Measurements from ENCODE around the gene RFC3.
"Not testable (repeated sequence)": the region's sequence is repeated elsewhere in the genome, so short reads cannot be mapped to it uniquely, and the experiment has no call there.

The RFC3 gene

GRCh38 chr13:33817901-33818706 is at the start of gene RFC3:
Gene RFC3 (plus strand): TSS chr13:33818149. CDS start chr13:33818179, 30 bp downstream.
- Mint-ChIP-seq H3K4me1 (peaks cover 5% of the 10 kb centered on the region), H3K36me3 (peaks cover 42% of the 10 kb centered on the region), H3K9me3 (no peaks in the 10 kb centered on the region), H3K27ac (peak within 1 kb of the TSS; percentile 98), H3K4me3 (peak within 1 kb of the TSS; percentile 97)
- DNase-seq (ENCODE audit: low spot score in 2 of 2) (peak; percentile 82 to 92), ATAC-seq (peak; percentile 98)

GRCh38 chr13:33771296-33771695 is 46.7 kb upstream of the RFC3 start:
- Mint-ChIP-seq H3K36me3 (no peaks in the 10 kb centered on the region), H3K9me3 (no peaks in the 10 kb centered on the region), H3K27ac (no peak overlapping the region), H3K4me3 (no peak overlapping the region), H3K4me1 (no peaks in the 10 kb centered on the region)
- no peak for DNase-seq (ENCODE audit: low spot score in 2 of 2)
- ATAC-seq: no peak

- H3K9me3 Mint-ChIP-seq: no peaks in the 10 kb centered on the region
- H3K4me1 Mint-ChIP-seq: no peaks in the 10 kb centered on the region
- no peak overlapping the region for H3K4me3 Mint-ChIP-seq
- ATAC-seq (no peak), DNase-seq (ENCODE audit: low spot score in 2 of 2) (no peak)
- H3K36me3 Mint-ChIP-seq: no peaks in the 10 kb centered on the region
- no peak overlapping the region for H3K27ac Mint-ChIP-seq
These were observed 44.0 kb upstream of the RFC3 start for GRCh38 chr13:33773790-33774462.

- Mint-ChIP-seq H3K4me3 (no peak overlapping the region), H3K27ac (no peak overlapping the region), H3K36me3 (no peaks in the 10 kb centered on the region), H3K4me1 (no peaks in the 10 kb centered on the region), H3K9me3 (no peaks in the 10 kb centered on the region)
- ATAC-seq (no peak), DNase-seq (ENCODE audit: low spot score in 2 of 2) (no peak)
These were observed 42.4 kb upstream of the RFC3 start for GRCh38 chr13:33775339-33776108.

- ATAC-seq: no peak
- Mint-ChIP-seq H3K27ac (no peak overlapping the region), H3K4me1 (no peaks in the 10 kb centered on the region), H3K9me3 (no peaks in the 10 kb centered on the region), H3K36me3 (no peaks in the 10 kb centered on the region), H3K4me3 (no peak overlapping the region)
- DNase-seq (ENCODE audit: low spot score in 2 of 2): no peak
These were observed 41.6 kb upstream of the RFC3 start for GRCh38 chr13:33776239-33776881.

GRCh38 chr13:33782631-33783030 is 35.3 kb upstream of the RFC3 start:
- no peak overlapping the region for H3K4me3 Mint-ChIP-seq
- no peaks in the 10 kb centered on the region for H3K9me3 Mint-ChIP-seq
- DNase-seq (ENCODE audit: low spot score in 2 of 2): no peak
- H3K27ac Mint-ChIP-seq: no peak overlapping the region
- no peak for ATAC-seq
- no peaks in the 10 kb centered on the region for H3K4me1 Mint-ChIP-seq
- no peaks in the 10 kb centered on the region for H3K36me3 Mint-ChIP-seq

GRCh38 chr13:33783212-33783611 is 34.7 kb upstream of the RFC3 start:
- not testable (repeated sequence) for H3K9me3 Mint-ChIP-seq; H3K4me3 Mint-ChIP-seq; ATAC-seq; DNase-seq (ENCODE audit: low spot score in 2 of 2); H3K36me3 Mint-ChIP-seq; H3K4me1 Mint-ChIP-seq; H3K27ac Mint-ChIP-seq

- no peak for ATAC-seq
- Mint-ChIP-seq H3K27ac (no peak overlapping the region), H3K4me1 (no peaks in the 10 kb centered on the region), H3K4me3 (no peak overlapping the region), H3K9me3 (no peaks in the 10 kb centered on the region), H3K36me3 (no peaks in the 10 kb centered on the region)
- DNase-seq (ENCODE audit: low spot score in 2 of 2): no peak
These were observed 33.2 kb upstream of the RFC3 start for GRCh38 chr13:33784738-33785137.

GRCh38 chr13:33785384-33785783 is 32.6 kb upstream of the RFC3 start:
- H3K27ac Mint-ChIP-seq: no peak overlapping the region
- H3K9me3 Mint-ChIP-seq: no peaks in the 10 kb centered on the region
- no peak for ATAC-seq
- no peaks in the 10 kb centered on the region for H3K36me3 Mint-ChIP-seq
- no peak for DNase-seq (ENCODE audit: low spot score in 2 of 2)
- no peaks in the 10 kb centered on the region for H3K4me1 Mint-ChIP-seq
- H3K4me3 Mint-ChIP-seq: no peak overlapping the region

- H3K27ac Mint-ChIP-seq: peak overlapping the region; percentile 17
- peak in 1 of 2 donors; percentile 48 for DNase-seq (ENCODE audit: low spot score in 2 of 2)
- peaks cover 6% of the 10 kb centered on the region for H3K4me1 Mint-ChIP-seq
- no peaks in the 10 kb centered on the region for H3K36me3 Mint-ChIP-seq
- no peaks in the 10 kb centered on the region for H3K9me3 Mint-ChIP-seq
- H3K4me3 Mint-ChIP-seq: peak overlapping the region; percentile 56
- ATAC-seq: peak; percentile 59
These were observed 30.8 kb upstream of the RFC3 start for GRCh38 chr13:33787051-33787591.

GRCh38 chr13:33789066-33789606 is 28.8 kb upstream of the RFC3 start:
- no peak overlapping the region for H3K4me3 Mint-ChIP-seq
- no peaks in the 10 kb centered on the region for H3K36me3 Mint-ChIP-seq
- no peaks in the 10 kb centered on the region for H3K9me3 Mint-ChIP-seq
- peaks cover 6% of the 10 kb centered on the region for H3K4me1 Mint-ChIP-seq
- DNase-seq (ENCODE audit: low spot score in 2 of 2): no peak
- ATAC-seq: no peak
- no peak overlapping the region for H3K27ac Mint-ChIP-seq

GRCh38 chr13:33789739-33790138 is 28.2 kb upstream of the RFC3 start:
- no peak overlapping the region for H3K27ac Mint-ChIP-seq
- no peak overlapping the region for H3K4me3 Mint-ChIP-seq
- H3K4me1 Mint-ChIP-seq: peaks cover 6% of the 10 kb centered on the region
- H3K9me3 Mint-ChIP-seq: no peaks in the 10 kb centered on the region
- no peak for ATAC-seq
- DNase-seq (ENCODE audit: low spot score in 2 of 2): no peak
- H3K36me3 Mint-ChIP-seq: no peaks in the 10 kb centered on the region

GRCh38 chr13:33793726-33794125 is 24.2 kb upstream of the RFC3 start:
- Mint-ChIP-seq H3K4me1 (peaks cover 6% of the 10 kb centered on the region), H3K36me3 (no peaks in the 10 kb centered on the region), H3K27ac (no peak overlapping the region), H3K4me3 (no peak overlapping the region), H3K9me3 (no peaks in the 10 kb centered on the region)
- no peak for ATAC-seq
- DNase-seq (ENCODE audit: low spot score in 2 of 2): no peak

- H3K36me3 Mint-ChIP-seq: no peaks in the 10 kb centered on the region
- no peak overlapping the region for H3K27ac Mint-ChIP-seq
- peaks cover 6% of the 10 kb centered on the region for H3K4me1 Mint-ChIP-seq
- DNase-seq (ENCODE audit: low spot score in 2 of 2): no peak
- H3K4me3 Mint-ChIP-seq: no peak overlapping the region
- no peak for ATAC-seq
- H3K9me3 Mint-ChIP-seq: no peaks in the 10 kb centered on the region
These were observed 23.4 kb upstream of the RFC3 start for GRCh38 chr13:33794576-33794975.

GRCh38 chr13:33796095-33796494 is 21.9 kb upstream of the RFC3 start:
- Mint-ChIP-seq H3K4me3 (no peak overlapping the region), H3K4me1 (peaks cover 5% of the 10 kb centered on the region), H3K9me3 (no peaks in the 10 kb centered on the region), H3K36me3 (no peaks in the 10 kb centered on the region), H3K27ac (no peak overlapping the region)
- DNase-seq (ENCODE audit: low spot score in 2 of 2): no peak
- no peak for ATAC-seq

All from stimulated activated effector memory CD8-positive, alpha-beta T cell treated with anti-CD3 and anti-CD28 coated beads, Interleukin-12 subunit alpha, Interleukin-12 subunit beta, amount 100 ng/mL, for 72 hours (primary cell).